ENCODE data around the gene ARHGAP26. TPM values are rescaled to one million over a fixed set of nuclear protein-coding genes. Genes with fewer than 3 reads are reported as not detected.

The ARHGAP26 gene
- total RNA-seq, 1 donor from 2014 or later = 18.7 TPM

- H3K4me1 Mint-ChIP-seq (ENCODE audit: unreplicated experiment) = peaks cover 39% of the 10 kb centered on the region
- no peaks in the 10 kb centered on the region for H3K9me3 Mint-ChIP-seq
- DNase-seq (ENCODE audit: extremely low spot score, unreplicated experiment) = no peak
- H3K27me3 Mint-ChIP-seq = no peaks in the 10 kb centered on the region
- H3K27ac Mint-ChIP-seq = no peak overlapping the region
- no peaks in the 10 kb centered on the region for H3K36me3 Mint-ChIP-seq
- TF ChIP-seq, protein P1, sequence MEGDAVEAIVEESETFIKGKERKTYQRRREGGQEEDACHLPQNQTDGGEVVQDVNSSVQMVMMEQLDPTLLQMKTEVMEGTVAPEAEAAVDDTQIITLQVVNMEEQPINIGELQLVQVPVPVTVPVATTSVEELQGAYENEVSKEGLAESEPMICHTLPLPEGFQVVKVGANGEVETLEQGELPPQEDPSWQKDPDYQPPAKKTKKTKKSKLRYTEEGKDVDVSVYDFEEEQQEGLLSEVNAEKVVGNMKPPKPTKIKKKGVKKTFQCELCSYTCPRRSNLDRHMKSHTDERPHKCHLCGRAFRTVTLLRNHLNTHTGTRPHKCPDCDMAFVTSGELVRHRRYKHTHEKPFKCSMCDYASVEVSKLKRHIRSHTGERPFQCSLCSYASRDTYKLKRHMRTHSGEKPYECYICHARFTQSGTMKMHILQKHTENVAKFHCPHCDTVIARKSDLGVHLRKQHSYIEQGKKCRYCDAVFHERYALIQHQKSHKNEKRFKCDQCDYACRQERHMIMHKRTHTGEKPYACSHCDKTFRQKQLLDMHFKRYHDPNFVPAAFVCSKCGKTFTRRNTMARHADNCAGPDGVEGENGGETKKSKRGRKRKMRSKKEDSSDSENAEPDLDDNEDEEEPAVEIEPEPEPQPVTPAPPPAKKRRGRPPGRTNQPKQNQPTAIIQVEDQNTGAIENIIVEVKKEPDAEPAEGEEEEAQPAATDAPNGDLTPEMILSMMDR (conservative IDR thresholded peaks at IDR 0.05) = no peak
- no peak overlapping the region for H3K4me3 Mint-ChIP-seq
Measured at GRCh38 chr5:143208365-143208641, 438.1 kb downstream of the ARHGAP26 start.

- DNase-seq (ENCODE audit: extremely low spot score, unreplicated experiment) = no peak
- TF ChIP-seq, protein P1 (conservative IDR thresholded peaks at IDR 0.05) = peak; percentile 34
Measured at GRCh38 chr5:143208781-143209510, 438.8 kb downstream of the ARHGAP26 start.

DNA sequence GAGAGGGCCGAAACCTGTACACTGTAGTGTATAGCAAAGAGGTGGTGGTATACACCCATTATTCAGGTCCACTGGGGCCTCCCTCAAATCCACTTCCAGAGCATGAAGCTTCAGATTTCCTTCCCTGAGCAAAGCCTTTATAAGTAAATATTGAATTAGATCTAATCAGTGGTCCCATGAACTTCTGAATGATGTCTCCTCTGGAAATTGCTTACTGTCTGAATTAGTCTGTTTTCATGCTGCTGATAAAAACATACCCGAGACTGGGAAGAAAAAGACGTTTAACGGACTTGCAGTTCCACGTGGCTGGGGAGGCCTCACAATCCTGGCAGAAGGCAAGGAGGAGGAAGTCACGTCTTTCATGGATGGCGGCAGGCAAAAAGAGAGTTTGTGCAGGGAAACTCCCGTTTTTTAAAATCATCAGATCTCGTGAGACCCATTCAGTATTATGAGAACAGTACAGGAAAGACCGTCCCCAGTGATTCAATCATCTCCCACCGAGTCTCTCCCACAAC is 439.8 kb downstream of the ARHGAP26 start:
- Mint-ChIP-seq H3K9me3 (no peaks in the 10 kb centered on the region), H3K27me3 (no peaks in the 10 kb centered on the region), H3K4me3 (no peak overlapping the region), H3K4me1 (ENCODE audit: unreplicated experiment) (peaks cover 53% of the 10 kb centered on the region), H3K36me3 (no peaks in the 10 kb centered on the region), H3K27ac (no peak overlapping the region)
- TF ChIP-seq, protein P1 (conservative IDR thresholded peaks at IDR 0.05) = no peak
- DNase-seq (ENCODE audit: extremely low spot score, unreplicated experiment) = no peak

More at GRCh38 chr5:143208781-143209510, 438.8 kb downstream of the ARHGAP26 start:
- Mint-ChIP-seq H3K27me3 (no peaks in the 10 kb centered on the region), H3K4me3 (no peak overlapping the region), H3K4me1 (ENCODE audit: unreplicated experiment) (peaks cover 46% of the 10 kb centered on the region), H3K9me3 (no peaks in the 10 kb centered on the region), H3K27ac (no peak overlapping the region), H3K36me3 (no peaks in the 10 kb centered on the region)

DNA sequence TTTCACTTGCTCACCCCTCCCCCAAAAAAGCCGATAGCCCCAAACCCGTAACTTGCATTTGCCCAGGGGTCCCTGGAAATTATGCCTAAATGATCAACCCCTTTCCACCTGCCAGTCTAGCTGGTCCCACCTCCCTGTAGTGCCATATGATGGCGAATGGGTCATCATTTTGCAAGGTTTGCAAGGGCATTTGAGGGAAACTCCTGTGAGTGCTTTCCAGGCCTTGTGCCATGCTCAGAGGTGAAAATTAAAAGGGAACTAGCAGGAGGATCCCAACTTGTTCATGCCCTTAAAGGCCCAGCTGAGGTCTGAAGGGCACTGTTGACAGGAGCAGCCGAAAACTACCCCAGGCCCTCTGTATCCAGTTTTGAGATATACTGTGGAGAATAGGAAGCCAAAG is 440.4 kb downstream of the ARHGAP26 start:
- no peaks in the 10 kb centered on the region for H3K27me3 Mint-ChIP-seq
- no peak for DNase-seq (ENCODE audit: extremely low spot score, unreplicated experiment)
- H3K36me3 Mint-ChIP-seq = no peaks in the 10 kb centered on the region
- H3K4me3 Mint-ChIP-seq = no peak overlapping the region
- TF ChIP-seq, protein P1 (conservative IDR thresholded peaks at IDR 0.05) = no peak
- peak overlapping the region; percentile 65 for H3K27ac Mint-ChIP-seq
- H3K9me3 Mint-ChIP-seq = no peaks in the 10 kb centered on the region
- peaks cover 60% of the 10 kb centered on the region for H3K4me1 Mint-ChIP-seq (ENCODE audit: unreplicated experiment)

GRCh38 chr5:143212261-143212660 is 442.1 kb downstream of the ARHGAP26 start:
- Mint-ChIP-seq H3K27ac (no peak overlapping the region), H3K4me3 (no peak overlapping the region), H3K36me3 (no peaks in the 10 kb centered on the region), H3K4me1 (ENCODE audit: unreplicated experiment) (peaks cover 63% of the 10 kb centered on the region), H3K9me3 (no peaks in the 10 kb centered on the region), H3K27me3 (no peaks in the 10 kb centered on the region)
- no peak for DNase-seq (ENCODE audit: extremely low spot score, unreplicated experiment)
- TF ChIP-seq, protein P1 (conservative IDR thresholded peaks at IDR 0.05) = no peak

Measured in type B pancreatic cell (in vitro differentiated cells).